ENCODE data around the gene CLPX. TPM values are rescaled to one million over a fixed set of nuclear protein-coding genes. Genes with fewer than 3 reads are reported as not detected.

CLPX gene
- total RNA-seq, 1 donor from 2014 or later = 38.2 TPM

DNA sequence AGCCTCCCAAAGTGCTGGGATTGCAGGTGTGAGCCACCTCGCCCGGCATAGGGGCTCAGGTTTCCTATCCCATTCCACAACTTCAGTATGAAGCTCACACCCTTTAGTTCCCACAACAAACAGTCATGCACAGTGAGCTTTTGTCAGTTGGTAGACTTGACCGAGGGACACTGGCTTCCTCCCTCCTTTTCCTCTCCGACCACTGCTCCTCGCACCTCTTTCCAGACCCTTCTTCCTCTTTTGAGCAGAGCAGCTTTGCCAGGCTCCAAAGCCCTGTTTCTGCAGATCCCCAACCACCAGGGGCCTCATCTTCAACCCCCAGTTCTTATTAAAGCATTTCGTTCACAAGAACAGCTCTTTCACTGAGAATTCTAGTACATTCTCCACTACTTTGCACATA lies 38.9 kb upstream of the CLPX start:
- intact Hi-C loops (cut with DNase I) = no loop called here
- no peak for ATAC-seq

GRCh38 chr15:65222891-65223290 lies 37.7 kb upstream of the CLPX start:
- TF ChIP-seq, protein P1, sequence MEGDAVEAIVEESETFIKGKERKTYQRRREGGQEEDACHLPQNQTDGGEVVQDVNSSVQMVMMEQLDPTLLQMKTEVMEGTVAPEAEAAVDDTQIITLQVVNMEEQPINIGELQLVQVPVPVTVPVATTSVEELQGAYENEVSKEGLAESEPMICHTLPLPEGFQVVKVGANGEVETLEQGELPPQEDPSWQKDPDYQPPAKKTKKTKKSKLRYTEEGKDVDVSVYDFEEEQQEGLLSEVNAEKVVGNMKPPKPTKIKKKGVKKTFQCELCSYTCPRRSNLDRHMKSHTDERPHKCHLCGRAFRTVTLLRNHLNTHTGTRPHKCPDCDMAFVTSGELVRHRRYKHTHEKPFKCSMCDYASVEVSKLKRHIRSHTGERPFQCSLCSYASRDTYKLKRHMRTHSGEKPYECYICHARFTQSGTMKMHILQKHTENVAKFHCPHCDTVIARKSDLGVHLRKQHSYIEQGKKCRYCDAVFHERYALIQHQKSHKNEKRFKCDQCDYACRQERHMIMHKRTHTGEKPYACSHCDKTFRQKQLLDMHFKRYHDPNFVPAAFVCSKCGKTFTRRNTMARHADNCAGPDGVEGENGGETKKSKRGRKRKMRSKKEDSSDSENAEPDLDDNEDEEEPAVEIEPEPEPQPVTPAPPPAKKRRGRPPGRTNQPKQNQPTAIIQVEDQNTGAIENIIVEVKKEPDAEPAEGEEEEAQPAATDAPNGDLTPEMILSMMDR (IDR thresholded peaks at IDR 0.05) = no peak
- no peak for ATAC-seq
- intact Hi-C loops (cut with DNase I) = no loop called here
- Histone ChIP-seq H3K36me3 (no peaks in the 10 kb centered on the region), H3K27me3 (no peaks in the 10 kb centered on the region), H3K4me1 (no peaks in the 10 kb centered on the region), H3K9me3 (no peaks in the 10 kb centered on the region), H3K4me3 (no peak overlapping the region), H3K27ac (no peak overlapping the region)
- DNase-seq = no peak

More for the DNA sequence above, 38.9 kb upstream of the CLPX start:
- Histone ChIP-seq H3K27ac (no peak overlapping the region), H3K36me3 (no peaks in the 10 kb centered on the region), H3K27me3 (no peaks in the 10 kb centered on the region), H3K4me1 (no peaks in the 10 kb centered on the region), H3K9me3 (no peaks in the 10 kb centered on the region), H3K4me3 (no peak overlapping the region)
- DNase-seq = no peak
- TF ChIP-seq, protein P1 (IDR thresholded peaks at IDR 0.05) = no peak

DNA sequence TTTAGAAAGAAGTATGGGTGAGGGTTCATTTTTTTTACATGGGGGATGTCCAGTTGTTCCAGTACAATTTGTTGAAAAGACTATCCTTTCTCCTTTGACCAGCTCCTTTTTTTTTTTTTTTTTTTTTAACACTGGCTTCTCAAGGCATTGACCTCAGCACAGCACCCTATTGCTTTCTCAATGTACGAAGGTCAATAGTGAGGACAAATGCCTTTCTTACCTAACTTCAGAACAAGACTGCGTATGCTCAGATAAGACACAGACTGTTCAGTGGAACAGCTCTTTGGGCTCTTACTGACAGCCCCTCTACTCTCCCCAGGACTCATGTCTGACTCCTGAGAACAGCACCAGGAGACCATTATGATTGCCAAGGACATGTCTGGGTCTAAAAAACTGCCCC lies 36.6 kb upstream of the CLPX start:
- H3K4me1 ChIP-seq = no peaks in the 10 kb centered on the region
- no peak overlapping the region for H3K4me3 ChIP-seq
- no peak overlapping the region for H3K27ac ChIP-seq
- TF ChIP-seq, protein P1 (IDR thresholded peaks at IDR 0.05) = no peak
- H3K36me3 ChIP-seq = no peaks in the 10 kb centered on the region
- no peaks in the 10 kb centered on the region for H3K9me3 ChIP-seq
- no peaks in the 10 kb centered on the region for H3K27me3 ChIP-seq
- DNase-seq (no peak), ATAC-seq (no peak)
- intact Hi-C loops (cut with DNase I) = no loop called here

- Histone ChIP-seq H3K9me3 (no peaks in the 10 kb centered on the region), H3K4me1 (no peaks in the 10 kb centered on the region), H3K36me3 (no peaks in the 10 kb centered on the region), H3K4me3 (no peak overlapping the region), H3K27ac (no peak overlapping the region), H3K27me3 (no peaks in the 10 kb centered on the region)
- DNase-seq (no peak), ATAC-seq (no peak)
- TF ChIP-seq, protein P1 (IDR thresholded peaks at IDR 0.05) = no peak
- intact Hi-C loops (cut with DNase I) = no loop called here
These were observed 34.0 kb upstream of the CLPX start for GRCh38 chr15:65219137-65219536.

DNA sequence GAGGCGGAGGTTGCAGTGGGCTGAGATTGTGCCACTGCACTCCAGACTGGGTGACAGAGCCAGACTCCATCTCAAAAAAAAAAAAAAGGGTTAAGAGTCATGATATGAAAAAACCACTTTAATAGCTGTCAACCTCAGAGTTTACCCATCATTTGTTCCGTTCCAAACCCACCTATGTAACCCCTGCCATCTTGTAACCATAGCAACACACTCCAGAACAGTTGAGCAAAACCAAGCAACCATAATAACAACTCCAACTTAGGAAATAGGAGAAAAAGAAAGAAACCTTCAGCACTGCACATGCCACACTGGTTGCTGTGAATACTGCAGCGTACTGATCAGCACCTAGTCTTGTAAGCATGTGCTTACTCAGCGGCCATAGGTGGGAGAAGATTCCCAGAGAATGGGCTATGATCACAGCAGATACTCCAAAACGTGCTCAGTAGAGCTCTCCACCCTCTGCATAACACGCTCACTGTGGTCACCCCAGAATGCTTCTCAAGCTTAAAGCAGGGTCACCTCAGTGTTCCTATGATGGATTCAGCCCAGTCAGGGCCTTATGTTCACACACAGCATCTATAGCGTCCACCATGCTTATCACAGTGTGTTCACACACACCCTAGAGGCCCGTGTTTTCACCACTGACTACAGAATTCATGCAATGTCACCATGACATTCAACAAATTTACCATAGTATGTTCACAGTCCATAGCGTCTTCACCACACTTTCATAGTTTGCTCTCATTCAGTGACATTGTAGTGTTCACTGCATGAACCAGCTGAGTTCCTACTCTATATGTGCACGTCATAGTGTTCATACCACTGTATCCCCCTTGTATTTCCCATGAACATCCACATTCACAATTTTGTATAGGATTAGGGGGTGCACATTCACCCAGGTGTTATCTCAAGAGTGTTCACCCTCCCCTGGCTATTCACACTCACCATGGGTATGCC lies 32.7 kb upstream of the CLPX start:
- H3K36me3 ChIP-seq = no peaks in the 10 kb centered on the region
- H3K27ac ChIP-seq = no peak overlapping the region
- TF ChIP-seq, protein P1 (IDR thresholded peaks at IDR 0.05) = no peak
- ATAC-seq (no peak), DNase-seq (no peak)
- no peak overlapping the region for H3K4me3 ChIP-seq
- no peaks in the 10 kb centered on the region for H3K4me1 ChIP-seq
- intact Hi-C loops (cut with DNase I) = no loop called here
- no peaks in the 10 kb centered on the region for H3K27me3 ChIP-seq
- no peaks in the 10 kb centered on the region for H3K9me3 ChIP-seq
